Uterus (tissue), 4 donors: Measurements from ENCODE around the gene KCNQ1. TPM values are rescaled to one million over a fixed set of nuclear protein-coding genes. Genes with fewer than 3 reads are reported as not detected.
A peak's percentile ranks its signal among the peaks of the same experiment; 100 is the strongest.

Experiments
- DNase-seq, 2 donors: peaks; one replicate each; pipeline ENCODE4 v3.0.0-alpha.2; 2019 to 2020
- H3K27ac ChIP-seq, 2 donors: fragments of 200-600 bp; sonication (generic); 1 replicate in 1 of 2; 2 replicates in 1 of 2; pipeline ENCODE4 v1.5.1; 2016 to 2018
- H3K27me3 ChIP-seq, 2 donors: fragments of 200-600 bp; sonication (generic); one replicate each; pipeline ENCODE4 v1.5.1; 2018 to 2019; ENCODE audit warnings: control low read depth in 1 of 2
- H3K36me3 ChIP-seq, 2 donors: fragments of 200-600 bp; sonication (generic); one replicate each; pipeline ENCODE4 v1.5.1; 2019; ENCODE audit warnings: control low read depth in 1 of 2
- H3K4me1 ChIP-seq, 2 donors: fragments of 200-600 bp; sonication (generic); one replicate each; pipeline ENCODE4 v1.5.1; 2018 to 2019; ENCODE audit warnings: control low read depth in 1 of 2
- H3K4me3 ChIP-seq, 2 donors: fragments of 200-600 bp; sonication (generic); 1 replicate in 1 of 2; 2 replicates in 1 of 2; pipeline ENCODE4 v1.5.1; 2018 to 2019; ENCODE audit warnings: mild to moderate bottlenecking in 1 of 2
- H3K9me3 ChIP-seq, 2 donors: fragments of 200-600 bp; sonication (generic); one replicate each; pipeline ENCODE4 v1.5.1; 2019; ENCODE audit warnings: control low read depth in 1 of 2
- CTCF ChIP-seq, 4 experiments: fragments of 200-600 bp in 2 of 4; fragments of 450-650 bp in 2 of 4; sonication (generic) in 2 of 4; IDR thresholded peaks; one replicate each; pipeline ENCODE4 v1.5.1; 2016 to 2019; ENCODE audit warnings: antibody characterized with exemption in 4 of 4, mild to moderate bottlenecking in 2 of 4, moderate library complexity in 1 of 4
- POLR2A ChIP-seq, 2 donors: fragments of 450-650 bp; IDR thresholded peaks; one replicate each; pipeline ENCODE4 v1.6.1; 2016; ENCODE audit warnings: antibody characterized with exemption in 2 of 2, mild to moderate bottlenecking in 1 of 2, moderate library complexity in 1 of 2
- intact Hi-C: fragments of 100-400 bp; cut with DNase I; formaldehyde crosslinking; loops from one replicate; pipeline ENCODE4 v1.15.1; 2023; ENCODE audit warnings: low total_unique reads
- total RNA-seq, 4 donors: library from RNA; depleted of rRNA in 3 of 4; stranded (reverse); fragments of >200 nt in 3 of 4; gene quantifications; one replicate each; pipeline versions ENCODE4 v1.1.0 to v1.2.4, GENCODE V29; 2014 to 2023
- donor health status: DM: yes; HTN: yes; CAD: no.

Gene KCNQ1
- total RNA-seq, 4 donors from 2014 or later, result 2.6 to 10.4 (median 5.4) TPM

GRCh38 chr11:2878782-2879181 lies 434.0 kb downstream of the KCNQ1 start:
- DNase-seq, result no peak
- no peaks in the 10 kb centered on the region for H3K27me3 ChIP-seq
- H3K4me3 ChIP-seq, result no peak overlapping the region
- peaks cover 0 to 4% of the 10 kb centered on the region in 2 donors for H3K4me1 ChIP-seq
- H3K9me3 ChIP-seq, result peaks cover 0 to 4% of the 10 kb centered on the region in 2 donors
- H3K36me3 ChIP-seq, result no peaks in the 10 kb centered on the region
- intact Hi-C loops, result no loop called here
- no peak overlapping the region for H3K27ac ChIP-seq
- no peak for TF ChIP-seq POLR2A (IDR thresholded peaks at IDR 0.05)
- TF ChIP-seq CTCF (IDR thresholded peaks at IDR 0.05), result no peak

GRCh38 chr11:2880646-2881045 lies 435.8 kb downstream of the KCNQ1 start:
- Histone ChIP-seq H3K4me3 (no peak overlapping the region), H3K27me3 (no peaks in the 10 kb centered on the region), H3K36me3 (no peaks in the 10 kb centered on the region), H3K9me3 (no peaks in the 10 kb centered on the region), H3K4me1 (peaks cover 0 to 4% of the 10 kb centered on the region in 2 donors), H3K27ac (no peak overlapping the region)
- intact Hi-C loops, result loop anchor here (10.0 kb wide), 1 partner anchor 176 kb away; no protein-coding TSS in a partner anchor
- DNase-seq, result no peak
- no peak for TF ChIP-seq POLR2A (IDR thresholded peaks at IDR 0.05)

- Histone ChIP-seq H3K27ac (no peak overlapping the region), H3K4me3 (no peak overlapping the region), H3K36me3 (no peaks in the 10 kb centered on the region), H3K9me3 (no peaks in the 10 kb centered on the region), H3K27me3 (no peaks in the 10 kb centered on the region), H3K4me1 (peaks cover 0 to 7% of the 10 kb centered on the region in 2 donors)
- TF ChIP-seq CTCF (IDR thresholded peaks at IDR 0.05) (no peak), POLR2A (IDR thresholded peaks at IDR 0.05) (no peak)
- intact Hi-C loops, result loop anchor here (10.0 kb wide), 1 partner anchor 177 kb away; no protein-coding TSS in a partner anchor
- DNase-seq, result no peak
Observed at GRCh38 chr11:2881076-2881980, 436.5 kb downstream of the KCNQ1 start.

- Histone ChIP-seq H3K27ac (no peak overlapping the region), H3K4me3 (no peak overlapping the region), H3K4me1 (peaks cover 0 to 11% of the 10 kb centered on the region in 2 donors), H3K27me3 (no peaks in the 10 kb centered on the region), H3K9me3 (no peaks in the 10 kb centered on the region), H3K36me3 (no peaks in the 10 kb centered on the region)
- DNase-seq, result no peak
- TF ChIP-seq CTCF (IDR thresholded peaks at IDR 0.05), result no peak
- intact Hi-C loops, result loop anchor here (10.0 kb wide), 1 partner anchor 177 kb away; no protein-coding TSS in a partner anchor
Observed at GRCh38 chr11:2881981-2882375, 437.2 kb downstream of the KCNQ1 start.

DNA sequence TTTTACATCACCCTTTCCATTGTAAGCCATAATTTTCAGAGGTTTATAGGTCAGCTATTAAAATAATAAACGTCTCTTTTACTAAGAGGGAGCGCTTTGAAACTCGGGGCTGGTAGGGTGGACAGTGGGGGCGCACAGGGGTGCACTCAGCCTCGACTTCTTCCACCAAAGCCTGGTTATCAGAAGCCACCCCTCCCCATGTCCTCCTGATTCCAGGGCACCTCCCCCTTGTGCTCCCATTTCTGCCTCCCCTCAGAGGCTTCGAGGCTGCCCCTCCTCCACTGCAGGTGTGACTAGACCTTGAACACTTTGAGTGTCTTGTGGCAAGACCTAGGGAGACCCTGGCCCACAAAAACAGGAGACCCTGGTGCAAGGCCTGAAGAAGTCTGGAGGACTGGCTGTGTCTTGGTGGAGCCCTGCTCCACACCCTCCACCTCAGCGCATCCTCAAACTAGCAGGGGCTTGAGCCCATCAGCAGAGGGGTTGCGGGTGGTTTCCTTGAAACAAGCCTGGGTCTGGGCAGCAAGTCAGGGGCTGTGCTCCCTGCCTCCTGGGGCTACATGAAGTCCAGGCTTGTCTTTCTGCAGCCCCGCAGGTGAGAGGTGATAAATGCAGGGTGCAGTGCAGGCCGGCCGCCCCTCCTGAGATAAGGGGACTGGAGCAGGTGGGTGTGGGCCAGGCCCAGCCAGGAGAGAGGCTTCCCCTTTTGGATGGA lies 437.7 kb downstream of the KCNQ1 start:
- Histone ChIP-seq H3K9me3 (no peaks in the 10 kb centered on the region), H3K27me3 (no peaks in the 10 kb centered on the region), H3K4me1 (peaks cover 0 to 11% of the 10 kb centered on the region in 2 donors), H3K4me3 (peak overlapping the region; percentile 63 to 75), H3K36me3 (no peaks in the 10 kb centered on the region), H3K27ac (peak overlapping the region; percentile 4 to 85)
- DNase-seq, result no peak
- intact Hi-C loops, result loop anchor here (10.0 kb wide), 1 partner anchor 178 kb away; no protein-coding TSS in a partner anchor
- no peak for TF ChIP-seq CTCF (IDR thresholded peaks at IDR 0.05)
- TF ChIP-seq POLR2A (IDR thresholded peaks at IDR 0.05), result no peak
